ENCODE results near the gene PDE7B.

DNA sequence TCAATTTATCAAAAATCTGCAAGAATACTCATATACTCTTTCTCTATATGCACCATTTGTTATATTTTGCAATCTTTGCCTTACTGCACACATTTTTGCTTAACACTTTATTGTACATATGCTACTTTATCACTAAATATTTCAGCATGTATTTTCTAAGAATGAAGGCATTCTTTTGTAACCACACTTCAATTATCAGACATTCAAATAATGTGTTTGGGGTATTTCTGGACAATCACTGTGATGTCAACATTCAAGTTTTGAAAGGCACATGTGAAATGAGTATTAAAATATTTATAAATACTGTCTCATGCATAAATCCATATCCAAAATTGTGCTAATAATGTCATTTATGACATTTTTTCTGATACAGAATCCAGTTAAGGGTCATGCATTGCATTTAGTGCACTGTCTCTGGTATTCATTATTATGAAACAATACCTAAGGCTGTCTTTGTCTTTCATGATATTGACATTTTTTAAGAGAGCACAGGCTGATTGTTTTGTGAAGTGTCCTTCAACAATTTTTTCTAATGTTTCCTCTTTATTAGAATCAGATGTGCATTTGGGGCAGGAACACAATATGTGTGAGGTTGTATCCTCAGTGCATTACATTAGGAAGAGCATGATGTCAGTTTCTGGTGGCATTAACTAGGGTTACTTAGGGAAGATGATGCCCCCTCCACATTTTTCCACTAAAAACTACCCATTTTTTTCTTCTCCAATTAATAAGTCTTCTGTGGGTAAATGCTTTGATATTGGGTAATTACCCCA lies 292.9 kb downstream of the PDE7B start:
- TF ChIP-seq, protein P1, sequence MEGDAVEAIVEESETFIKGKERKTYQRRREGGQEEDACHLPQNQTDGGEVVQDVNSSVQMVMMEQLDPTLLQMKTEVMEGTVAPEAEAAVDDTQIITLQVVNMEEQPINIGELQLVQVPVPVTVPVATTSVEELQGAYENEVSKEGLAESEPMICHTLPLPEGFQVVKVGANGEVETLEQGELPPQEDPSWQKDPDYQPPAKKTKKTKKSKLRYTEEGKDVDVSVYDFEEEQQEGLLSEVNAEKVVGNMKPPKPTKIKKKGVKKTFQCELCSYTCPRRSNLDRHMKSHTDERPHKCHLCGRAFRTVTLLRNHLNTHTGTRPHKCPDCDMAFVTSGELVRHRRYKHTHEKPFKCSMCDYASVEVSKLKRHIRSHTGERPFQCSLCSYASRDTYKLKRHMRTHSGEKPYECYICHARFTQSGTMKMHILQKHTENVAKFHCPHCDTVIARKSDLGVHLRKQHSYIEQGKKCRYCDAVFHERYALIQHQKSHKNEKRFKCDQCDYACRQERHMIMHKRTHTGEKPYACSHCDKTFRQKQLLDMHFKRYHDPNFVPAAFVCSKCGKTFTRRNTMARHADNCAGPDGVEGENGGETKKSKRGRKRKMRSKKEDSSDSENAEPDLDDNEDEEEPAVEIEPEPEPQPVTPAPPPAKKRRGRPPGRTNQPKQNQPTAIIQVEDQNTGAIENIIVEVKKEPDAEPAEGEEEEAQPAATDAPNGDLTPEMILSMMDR (IDR thresholded peaks at IDR 0.05; ENCODE audit: low read depth, low read length, missing input control): no peak
- TF ChIP-seq, protein P2, sequence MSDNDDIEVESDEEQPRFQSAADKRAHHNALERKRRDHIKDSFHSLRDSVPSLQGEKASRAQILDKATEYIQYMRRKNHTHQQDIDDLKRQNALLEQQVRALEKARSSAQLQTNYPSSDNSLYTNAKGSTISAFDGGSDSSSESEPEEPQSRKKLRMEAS (IDR thresholded peaks at IDR 0.05): no peak
- no peak for TF ChIP-seq NR2F2 (IDR thresholded peaks at IDR 0.05)
- no peak for TF ChIP-seq SP1 (IDR thresholded peaks at IDR 0.05)
- TF ChIP-seq, protein P3, sequence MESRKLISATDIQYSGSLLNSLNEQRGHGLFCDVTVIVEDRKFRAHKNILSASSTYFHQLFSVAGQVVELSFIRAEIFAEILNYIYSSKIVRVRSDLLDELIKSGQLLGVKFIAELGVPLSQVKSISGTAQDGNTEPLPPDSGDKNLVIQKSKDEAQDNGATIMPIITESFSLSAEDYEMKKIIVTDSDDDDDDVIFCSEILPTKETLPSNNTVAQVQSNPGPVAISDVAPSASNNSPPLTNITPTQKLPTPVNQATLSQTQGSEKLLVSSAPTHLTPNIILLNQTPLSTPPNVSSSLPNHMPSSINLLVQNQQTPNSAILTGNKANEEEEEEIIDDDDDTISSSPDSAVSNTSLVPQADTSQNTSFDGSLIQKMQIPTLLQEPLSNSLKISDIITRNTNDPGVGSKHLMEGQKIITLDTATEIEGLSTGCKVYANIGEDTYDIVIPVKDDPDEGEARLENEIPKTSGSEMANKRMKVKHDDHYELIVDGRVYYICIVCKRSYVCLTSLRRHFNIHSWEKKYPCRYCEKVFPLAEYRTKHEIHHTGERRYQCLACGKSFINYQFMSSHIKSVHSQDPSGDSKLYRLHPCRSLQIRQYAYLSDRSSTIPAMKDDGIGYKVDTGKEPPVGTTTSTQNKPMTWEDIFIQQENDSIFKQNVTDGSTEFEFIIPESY (IDR thresholded peaks at IDR 0.05): no peak
- no peak for TF ChIP-seq RAD21 (IDR thresholded peaks at IDR 0.05)
- TF ChIP-seq RXRA (IDR thresholded peaks at IDR 0.05): no peak
- TF ChIP-seq, protein P4, sequence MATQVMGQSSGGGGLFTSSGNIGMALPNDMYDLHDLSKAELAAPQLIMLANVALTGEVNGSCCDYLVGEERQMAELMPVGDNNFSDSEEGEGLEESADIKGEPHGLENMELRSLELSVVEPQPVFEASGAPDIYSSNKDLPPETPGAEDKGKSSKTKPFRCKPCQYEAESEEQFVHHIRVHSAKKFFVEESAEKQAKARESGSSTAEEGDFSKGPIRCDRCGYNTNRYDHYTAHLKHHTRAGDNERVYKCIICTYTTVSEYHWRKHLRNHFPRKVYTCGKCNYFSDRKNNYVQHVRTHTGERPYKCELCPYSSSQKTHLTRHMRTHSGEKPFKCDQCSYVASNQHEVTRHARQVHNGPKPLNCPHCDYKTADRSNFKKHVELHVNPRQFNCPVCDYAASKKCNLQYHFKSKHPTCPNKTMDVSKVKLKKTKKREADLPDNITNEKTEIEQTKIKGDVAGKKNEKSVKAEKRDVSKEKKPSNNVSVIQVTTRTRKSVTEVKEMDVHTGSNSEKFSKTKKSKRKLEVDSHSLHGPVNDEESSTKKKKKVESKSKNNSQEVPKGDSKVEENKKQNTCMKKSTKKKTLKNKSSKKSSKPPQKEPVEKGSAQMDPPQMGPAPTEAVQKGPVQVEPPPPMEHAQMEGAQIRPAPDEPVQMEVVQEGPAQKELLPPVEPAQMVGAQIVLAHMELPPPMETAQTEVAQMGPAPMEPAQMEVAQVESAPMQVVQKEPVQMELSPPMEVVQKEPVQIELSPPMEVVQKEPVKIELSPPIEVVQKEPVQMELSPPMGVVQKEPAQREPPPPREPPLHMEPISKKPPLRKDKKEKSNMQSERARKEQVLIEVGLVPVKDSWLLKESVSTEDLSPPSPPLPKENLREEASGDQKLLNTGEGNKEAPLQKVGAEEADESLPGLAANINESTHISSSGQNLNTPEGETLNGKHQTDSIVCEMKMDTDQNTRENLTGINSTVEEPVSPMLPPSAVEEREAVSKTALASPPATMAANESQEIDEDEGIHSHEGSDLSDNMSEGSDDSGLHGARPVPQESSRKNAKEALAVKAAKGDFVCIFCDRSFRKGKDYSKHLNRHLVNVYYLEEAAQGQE (IDR thresholded peaks at IDR 0.05): no peak
- TF ChIP-seq EGR1 (IDR thresholded peaks at IDR 0.05; ENCODE audit: low read depth in 2 of 2): no peak
- TF ChIP-seq TAF1 (conservative IDR thresholded peaks at IDR 0.05): no peak
- no peak for TF ChIP-seq JUND (IDR thresholded peaks at IDR 0.05)
- TF ChIP-seq FOXA1 (IDR thresholded peaks at IDR 0.05): no peak
- TF ChIP-seq, protein P5, sequence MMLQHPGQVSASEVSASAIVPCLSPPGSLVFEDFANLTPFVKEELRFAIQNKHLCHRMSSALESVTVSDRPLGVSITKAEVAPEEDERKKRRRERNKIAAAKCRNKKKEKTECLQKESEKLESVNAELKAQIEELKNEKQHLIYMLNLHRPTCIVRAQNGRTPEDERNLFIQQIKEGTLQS (IDR thresholded peaks at IDR 0.05): no peak
- TF ChIP-seq GABPA (IDR thresholded peaks at IDR 0.05 in 1 of 2, conservative IDR thresholded peaks at IDR 0.05 in 1 of 2): no peak
